VCaP (cell line): ENCODE measurements around the gene TTF2.

Source experiments
- H3K27ac ChIP-seq: fragments of 450-650 bp; 2 replicates; pipeline ENCODE4 v1.5.1; 2017
- TF ChIP-seq, protein P1 (sequence below): fragments of 450-650 bp; conservative IDR thresholded peaks from 2 replicates; pipeline ENCODE4 v1.5.1; 2017; ENCODE audit warnings: mild to moderate bottlenecking, moderate library complexity

Gene TTF2

DNA sequence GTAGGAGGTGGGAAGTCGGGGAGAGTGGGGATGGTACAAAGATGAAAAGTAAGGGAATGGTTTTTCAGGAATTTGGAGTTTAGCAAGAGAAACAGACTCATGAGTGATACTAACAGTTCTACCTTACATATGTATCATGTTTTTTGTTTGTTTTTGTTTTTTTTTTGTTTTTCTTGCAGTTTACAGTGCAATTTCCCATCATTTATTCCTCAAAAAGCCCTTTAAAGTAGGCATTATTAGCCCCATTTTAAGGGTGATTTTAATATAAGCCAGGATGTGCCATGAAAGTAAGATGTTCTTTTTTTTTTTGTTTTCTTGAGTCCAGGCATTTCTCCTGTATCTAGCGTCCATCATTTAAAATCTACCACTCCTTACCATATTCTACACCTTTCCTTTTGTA lies 75.2 kb downstream of the TTF2 start:
- TF ChIP-seq, protein P1, sequence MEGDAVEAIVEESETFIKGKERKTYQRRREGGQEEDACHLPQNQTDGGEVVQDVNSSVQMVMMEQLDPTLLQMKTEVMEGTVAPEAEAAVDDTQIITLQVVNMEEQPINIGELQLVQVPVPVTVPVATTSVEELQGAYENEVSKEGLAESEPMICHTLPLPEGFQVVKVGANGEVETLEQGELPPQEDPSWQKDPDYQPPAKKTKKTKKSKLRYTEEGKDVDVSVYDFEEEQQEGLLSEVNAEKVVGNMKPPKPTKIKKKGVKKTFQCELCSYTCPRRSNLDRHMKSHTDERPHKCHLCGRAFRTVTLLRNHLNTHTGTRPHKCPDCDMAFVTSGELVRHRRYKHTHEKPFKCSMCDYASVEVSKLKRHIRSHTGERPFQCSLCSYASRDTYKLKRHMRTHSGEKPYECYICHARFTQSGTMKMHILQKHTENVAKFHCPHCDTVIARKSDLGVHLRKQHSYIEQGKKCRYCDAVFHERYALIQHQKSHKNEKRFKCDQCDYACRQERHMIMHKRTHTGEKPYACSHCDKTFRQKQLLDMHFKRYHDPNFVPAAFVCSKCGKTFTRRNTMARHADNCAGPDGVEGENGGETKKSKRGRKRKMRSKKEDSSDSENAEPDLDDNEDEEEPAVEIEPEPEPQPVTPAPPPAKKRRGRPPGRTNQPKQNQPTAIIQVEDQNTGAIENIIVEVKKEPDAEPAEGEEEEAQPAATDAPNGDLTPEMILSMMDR: no peak
- H3K27ac ChIP-seq: no peak overlapping the region

DNA sequence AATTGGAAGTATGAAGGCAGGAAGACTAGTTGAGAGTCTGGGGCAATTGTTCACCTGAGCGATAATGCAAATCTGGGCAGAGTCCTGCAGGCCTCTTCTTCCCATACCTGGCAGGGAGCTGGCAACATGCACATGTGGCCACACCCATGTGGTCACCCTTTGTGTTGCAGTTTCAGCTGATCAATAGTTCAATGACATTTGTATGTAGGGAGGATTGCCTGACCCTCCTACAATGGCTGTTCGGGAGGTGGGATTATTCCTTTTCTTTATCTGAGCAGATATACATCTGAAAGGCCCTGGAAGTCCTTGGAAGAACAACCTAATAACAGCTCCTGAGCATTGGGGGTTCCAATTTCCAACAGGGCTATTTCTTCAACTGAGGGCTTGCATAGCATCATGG lies 76.6 kb downstream of the TTF2 start:
- H3K27ac ChIP-seq: no peak overlapping the region
- TF ChIP-seq, protein P1: no peak

DNA sequence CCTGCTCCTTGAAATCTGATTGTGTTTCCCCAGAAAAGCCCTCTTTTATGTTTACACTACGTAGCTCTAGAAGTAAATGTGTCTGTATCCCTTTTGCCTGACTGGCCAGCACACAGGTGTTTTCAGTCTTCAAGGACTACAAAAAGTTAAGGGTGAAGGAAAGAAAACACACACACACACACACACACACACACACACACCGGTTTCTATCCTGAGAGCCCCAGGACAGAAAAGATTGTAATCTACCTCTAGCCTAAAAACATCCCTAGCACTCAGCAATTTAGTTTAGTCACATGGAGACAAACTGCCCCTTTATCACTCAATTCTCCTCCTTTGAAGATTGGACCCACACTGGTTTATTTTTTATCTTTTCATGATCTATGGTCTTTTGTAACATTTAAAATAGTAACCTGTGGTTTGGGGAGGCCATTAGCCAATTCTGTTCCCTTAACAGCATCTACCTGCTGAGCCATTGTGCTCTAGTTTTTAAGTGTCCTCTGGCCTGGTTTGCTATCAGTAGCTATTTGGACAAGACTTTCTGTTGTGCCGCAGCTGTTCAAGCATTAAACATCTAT lies 77.2 kb downstream of the TTF2 start:
- TF ChIP-seq, protein P1: no peak
- H3K27ac ChIP-seq: no peak overlapping the region

DNA sequence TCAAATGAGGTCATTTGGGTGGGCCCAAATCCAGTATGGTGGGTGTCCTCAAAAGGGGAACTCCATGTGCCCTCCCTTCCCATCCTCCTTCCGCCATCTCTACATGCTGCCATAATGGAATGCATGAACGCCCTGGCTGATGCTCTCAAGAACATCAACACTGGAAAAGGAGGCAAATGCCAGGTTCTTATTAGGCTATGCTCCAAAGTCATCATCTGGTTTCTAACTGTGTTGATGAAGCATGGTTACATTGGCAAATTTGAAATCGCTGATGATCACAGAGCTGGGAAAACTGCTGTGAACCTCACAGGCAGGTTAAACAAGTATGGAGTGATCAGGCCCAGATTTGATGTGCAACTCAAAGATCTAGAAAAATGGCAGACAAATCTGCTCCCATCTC lies 78.0 kb downstream of the TTF2 start:
- TF ChIP-seq, protein P1: no peak
- no peak overlapping the region for H3K27ac ChIP-seq

DNA sequence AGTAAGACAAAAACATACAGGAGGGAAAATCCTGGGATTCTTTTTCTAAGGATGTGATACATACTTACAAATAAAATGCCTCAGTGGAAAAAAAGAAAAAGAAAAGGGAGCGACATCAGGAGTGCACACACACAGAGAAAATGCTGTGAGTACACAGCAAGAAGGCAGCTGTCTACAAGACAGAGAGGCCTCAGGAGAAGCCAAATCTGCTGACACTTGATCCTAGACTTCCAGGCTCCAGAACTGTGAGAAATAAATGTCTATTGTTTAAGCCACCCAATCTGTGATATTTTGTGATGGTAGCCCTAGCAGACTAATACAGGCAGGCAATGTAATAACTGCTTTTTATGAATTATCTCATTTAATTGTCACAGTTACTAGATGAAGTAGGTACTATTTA lies 78.4 kb downstream of the TTF2 start:
- TF ChIP-seq, protein P1: no peak
- no peak overlapping the region for H3K27ac ChIP-seq

DNA sequence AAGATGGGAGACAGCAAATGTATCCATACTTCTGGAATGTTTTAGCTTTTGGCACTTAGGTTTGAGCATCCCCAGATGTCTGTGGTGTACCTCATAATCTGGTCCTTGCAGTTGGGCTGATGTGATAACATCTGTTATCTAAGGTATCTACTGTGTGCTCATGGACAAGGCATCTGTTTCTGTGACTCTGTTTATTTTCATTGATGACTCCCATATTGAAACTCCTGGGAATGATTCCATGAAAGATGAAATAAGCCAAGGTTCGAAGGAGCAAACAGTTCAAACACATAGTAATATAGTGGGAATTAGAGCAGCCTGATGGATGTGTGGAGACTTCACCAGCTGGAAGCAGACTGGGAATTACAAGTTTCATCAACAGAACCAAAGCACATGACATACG lies 82.1 kb downstream of the TTF2 start:
- TF ChIP-seq, protein P1: no peak
- no peak overlapping the region for H3K27ac ChIP-seq

DNA sequence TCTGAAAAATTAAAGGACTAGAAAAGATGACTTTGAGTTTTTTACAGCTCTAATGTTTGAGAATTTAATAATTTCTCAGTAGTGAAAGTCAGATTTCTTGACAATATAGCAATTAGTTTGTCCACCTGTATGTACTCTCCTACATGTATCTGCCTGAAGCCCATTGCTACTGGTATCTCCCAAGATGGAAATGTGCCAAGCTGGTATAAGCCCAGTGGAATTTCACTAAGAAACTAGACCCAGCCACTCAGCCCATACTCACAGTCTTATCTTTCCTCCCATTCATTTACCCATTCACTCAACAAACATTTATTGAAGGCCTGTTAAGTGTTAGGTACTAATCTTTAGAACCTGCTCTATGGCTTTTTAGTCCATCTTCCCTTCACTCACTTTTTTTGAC lies 83.0 kb downstream of the TTF2 start:
- TF ChIP-seq, protein P1: no peak
- H3K27ac ChIP-seq: no peak overlapping the region
